ENCODE results near the gene ZNF205. TPM values are rescaled to one million over a fixed set of nuclear protein-coding genes. Genes with fewer than 3 reads are reported as not detected.

Gene ZNF205
- total and polyA plus RNA-seq, 10 of the 15 experiments (the other 5 are each of a cell fraction or from before 2014, with no cell fraction given), result 0.26 to 1.5 (median 0.78) TPM; not detected in 2

DNA sequence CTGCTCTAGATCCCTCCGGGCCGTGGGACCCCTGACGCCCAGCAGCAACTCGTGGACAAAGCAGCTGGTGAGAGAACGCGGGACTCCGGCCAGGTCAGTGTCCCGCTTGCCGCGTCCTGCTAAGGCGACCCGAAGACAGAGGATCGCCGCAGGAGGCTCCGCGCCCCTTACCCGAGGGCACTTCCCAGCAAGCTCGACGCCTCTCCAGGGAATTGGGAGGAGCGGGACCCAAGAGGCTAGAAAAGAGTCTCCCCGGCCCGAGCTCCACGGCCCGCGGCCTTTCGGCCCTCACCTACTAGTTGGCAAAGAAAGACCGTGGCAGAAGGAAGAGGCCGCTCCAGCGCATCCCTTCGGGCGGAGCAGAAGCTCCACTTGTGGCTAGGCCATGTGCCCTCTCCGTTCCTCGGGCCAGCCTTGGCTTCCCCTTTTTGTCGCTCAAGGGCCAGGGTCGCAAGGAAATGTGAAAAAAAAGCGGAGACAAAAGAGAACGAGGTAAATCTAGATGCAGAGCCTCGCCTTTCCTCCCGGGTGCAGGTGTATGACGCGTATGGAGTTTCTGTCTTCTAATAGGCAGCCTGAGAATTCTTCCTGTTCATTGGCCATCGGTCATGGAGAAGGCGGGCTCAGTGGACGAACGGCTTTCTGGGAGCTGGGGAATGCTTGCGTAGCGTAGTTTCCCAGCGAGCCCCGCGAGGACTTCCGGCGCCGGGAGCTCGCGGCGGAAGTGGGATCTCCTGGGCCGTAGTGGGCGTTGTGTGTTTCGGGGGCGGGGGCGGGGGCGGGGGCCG lies 22.1 kb downstream of the ZNF205 start, which contains the start of gene ZNF213:
Gene ZNF213, plus strand, starts transcription at position 692 of the 788 bp plus-strand sequence. CDS start 2,252 bp downstream, outside the sequence.
- intact Hi-C loops (cut with micrococcal nuclease; ENCODE audit: unreplicated experiment) (no loop called here), in situ Hi-C loops (cut with MboI) (no loop called here)
- Histone ChIP-seq H3K4me2 (ENCODE audit: control insufficient read depth, insufficient read depth) (peak within 1 kb of the TSS; percentile 97), H3K4me1 (ENCODE audit: control insufficient read depth, insufficient read depth, low read length) (peaks cover 7% of the 10 kb centered on the region; the same call in 1 of the 2 replicates), H3K4me3 (peak within 1 kb of the TSS; percentile 99), H4K20me1 (ENCODE audit: control insufficient read depth, insufficient read depth) (no peaks in the 10 kb centered on the region), H3K27ac (ENCODE audit: control insufficient read depth, insufficient read depth) (peak within 1 kb of the TSS; percentile 95), H3K79me2 (ENCODE audit: control insufficient read depth, insufficient read depth, low read length) (peaks cover 18% of the 10 kb centered on the region), H3K36me3 (ENCODE audit: control insufficient read depth in 2 of 2, insufficient read depth in 2 of 2, low read length in 1 of 2) (no peaks in the 10 kb centered on the region; a peak in 1 of 4 replicates), H3K9me3 (replicated peaks; ENCODE audit: control insufficient read depth, insufficient read depth, low read length) (no peaks in the 10 kb centered on the region), H3K9ac (ENCODE audit: control insufficient read depth, insufficient read depth, low read length) (peak within 1 kb of the TSS; percentile 87), H3K27me3 (replicated peaks in 1 of 2; ENCODE audit: control insufficient read depth in 2 of 2, insufficient read depth in 2 of 2, low read length in 1 of 2) (no peaks in the 10 kb centered on the region), H2AFZ (ENCODE audit: control insufficient read depth, low read depth, low read length) (peak within 1 kb of the TSS; percentile 85)
- RAD21 ChIA-PET (ENCODE audit: unreplicated experiment), result interaction anchor here (0.9 to 2.1 kb wide), 11 partner anchors 10 to 267 kb away, joined by 3 to 9 read pairs (median 4); partner anchors contain the start of gene ZNF174
- SMC1A ChIA-PET (ENCODE audit: uncharacterized antibody, unreplicated experiment), result interaction anchor here (0.6 to 1.9 kb wide), 14 partner anchors 12 to 387 kb away, joined by 3 to 7 read pairs (median 4); no protein-coding TSS in a partner anchor
- ATAC-seq (peak; percentile 97), FAIRE-seq (peak; percentile 98), DNase-seq (ENCODE audit: low read depth, low spot score) (peak; percentile 95)
- WGBS (ENCODE audit: insufficient coverage, insufficient replicate concordance, low lambda C conversion rate, missing lambda C conversion rate), result under 1% methylated on average over 51 of the region's 63 CpGs
- TSS peak; percentile 94 for BruUV-seq (replicated peaks)
- POLR2A ChIA-PET, result interaction anchor here (0.6 to 2.4 kb wide), 13 partner anchors 16 to 111 kb away, joined by 3 to 13 read pairs (median 6); partner anchors contain the start of genes HCFC1R1, IL32, THOC6 and ZSCAN10
- CTCF ChIA-PET, result interaction anchor here (0.7 to 3.3 kb wide), 16 partner anchors 9 to 310 kb away, joined by 3 to 15 read pairs (median 6); partner anchors contain the start of gene NAA60
- TF ChIP-seq, protein P1, sequence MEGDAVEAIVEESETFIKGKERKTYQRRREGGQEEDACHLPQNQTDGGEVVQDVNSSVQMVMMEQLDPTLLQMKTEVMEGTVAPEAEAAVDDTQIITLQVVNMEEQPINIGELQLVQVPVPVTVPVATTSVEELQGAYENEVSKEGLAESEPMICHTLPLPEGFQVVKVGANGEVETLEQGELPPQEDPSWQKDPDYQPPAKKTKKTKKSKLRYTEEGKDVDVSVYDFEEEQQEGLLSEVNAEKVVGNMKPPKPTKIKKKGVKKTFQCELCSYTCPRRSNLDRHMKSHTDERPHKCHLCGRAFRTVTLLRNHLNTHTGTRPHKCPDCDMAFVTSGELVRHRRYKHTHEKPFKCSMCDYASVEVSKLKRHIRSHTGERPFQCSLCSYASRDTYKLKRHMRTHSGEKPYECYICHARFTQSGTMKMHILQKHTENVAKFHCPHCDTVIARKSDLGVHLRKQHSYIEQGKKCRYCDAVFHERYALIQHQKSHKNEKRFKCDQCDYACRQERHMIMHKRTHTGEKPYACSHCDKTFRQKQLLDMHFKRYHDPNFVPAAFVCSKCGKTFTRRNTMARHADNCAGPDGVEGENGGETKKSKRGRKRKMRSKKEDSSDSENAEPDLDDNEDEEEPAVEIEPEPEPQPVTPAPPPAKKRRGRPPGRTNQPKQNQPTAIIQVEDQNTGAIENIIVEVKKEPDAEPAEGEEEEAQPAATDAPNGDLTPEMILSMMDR (IDR thresholded peaks at IDR 0.05 in 2 of 3, conservative IDR thresholded peaks at IDR 0.05 in 1 of 3; ENCODE audit: control insufficient read depth in 2 of 3, extremely low read depth in 1 of 3, insufficient read depth in 1 of 3, low read depth in 3 of 3, low read length in 3 of 3), result no peak
- TF ChIP-seq, protein P2, sequence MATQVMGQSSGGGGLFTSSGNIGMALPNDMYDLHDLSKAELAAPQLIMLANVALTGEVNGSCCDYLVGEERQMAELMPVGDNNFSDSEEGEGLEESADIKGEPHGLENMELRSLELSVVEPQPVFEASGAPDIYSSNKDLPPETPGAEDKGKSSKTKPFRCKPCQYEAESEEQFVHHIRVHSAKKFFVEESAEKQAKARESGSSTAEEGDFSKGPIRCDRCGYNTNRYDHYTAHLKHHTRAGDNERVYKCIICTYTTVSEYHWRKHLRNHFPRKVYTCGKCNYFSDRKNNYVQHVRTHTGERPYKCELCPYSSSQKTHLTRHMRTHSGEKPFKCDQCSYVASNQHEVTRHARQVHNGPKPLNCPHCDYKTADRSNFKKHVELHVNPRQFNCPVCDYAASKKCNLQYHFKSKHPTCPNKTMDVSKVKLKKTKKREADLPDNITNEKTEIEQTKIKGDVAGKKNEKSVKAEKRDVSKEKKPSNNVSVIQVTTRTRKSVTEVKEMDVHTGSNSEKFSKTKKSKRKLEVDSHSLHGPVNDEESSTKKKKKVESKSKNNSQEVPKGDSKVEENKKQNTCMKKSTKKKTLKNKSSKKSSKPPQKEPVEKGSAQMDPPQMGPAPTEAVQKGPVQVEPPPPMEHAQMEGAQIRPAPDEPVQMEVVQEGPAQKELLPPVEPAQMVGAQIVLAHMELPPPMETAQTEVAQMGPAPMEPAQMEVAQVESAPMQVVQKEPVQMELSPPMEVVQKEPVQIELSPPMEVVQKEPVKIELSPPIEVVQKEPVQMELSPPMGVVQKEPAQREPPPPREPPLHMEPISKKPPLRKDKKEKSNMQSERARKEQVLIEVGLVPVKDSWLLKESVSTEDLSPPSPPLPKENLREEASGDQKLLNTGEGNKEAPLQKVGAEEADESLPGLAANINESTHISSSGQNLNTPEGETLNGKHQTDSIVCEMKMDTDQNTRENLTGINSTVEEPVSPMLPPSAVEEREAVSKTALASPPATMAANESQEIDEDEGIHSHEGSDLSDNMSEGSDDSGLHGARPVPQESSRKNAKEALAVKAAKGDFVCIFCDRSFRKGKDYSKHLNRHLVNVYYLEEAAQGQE (IDR thresholded peaks at IDR 0.05; ENCODE audit: low read depth, low read length), result no peak
- peak; percentile 78; the same call in 1 of the 2 replicates for TF ChIP-seq RB1 (IDR thresholded peaks at IDR 0.05; ENCODE audit: borderline replicate concordance)
- peak; percentile 47 for TF ChIP-seq FOS (IDR thresholded peaks at IDR 0.05; ENCODE audit: borderline replicate concordance, extremely low read depth, insufficient read length)
- no peak for TF ChIP-seq ZNF274 (IDR thresholded peaks at IDR 0.05; ENCODE audit: insufficient read depth, insufficient read length)
- TF ChIP-seq RUNX3 (IDR thresholded peaks at IDR 0.05; ENCODE audit: low read length), result peak; percentile 6; the same call in 1 of the 2 replicates
- TF ChIP-seq MEF2B (IDR thresholded peaks at IDR 0.05; ENCODE audit: partially characterized antibody, poor library complexity, severe bottlenecking), result no peak
- TF ChIP-seq WRNIP1 (IDR thresholded peaks at IDR 0.05; ENCODE audit: borderline replicate concordance, low read depth, low read length), result no peak
- no peak for TF ChIP-seq BRCA1 (IDR thresholded peaks at IDR 0.05; ENCODE audit: low read depth, low read length)
- no peak for TF ChIP-seq CHD1 (IDR thresholded peaks at IDR 0.05; ENCODE audit: low read depth, low read length)
- no peak for TF ChIP-seq RAD21 (IDR thresholded peaks at IDR 0.05; ENCODE audit: insufficient read depth, low read depth, low read length)
- TF ChIP-seq SUZ12 (IDR thresholded peaks at IDR 0.05; ENCODE audit: unreplicated experiment), result no peak
- TF ChIP-seq, protein P3, sequence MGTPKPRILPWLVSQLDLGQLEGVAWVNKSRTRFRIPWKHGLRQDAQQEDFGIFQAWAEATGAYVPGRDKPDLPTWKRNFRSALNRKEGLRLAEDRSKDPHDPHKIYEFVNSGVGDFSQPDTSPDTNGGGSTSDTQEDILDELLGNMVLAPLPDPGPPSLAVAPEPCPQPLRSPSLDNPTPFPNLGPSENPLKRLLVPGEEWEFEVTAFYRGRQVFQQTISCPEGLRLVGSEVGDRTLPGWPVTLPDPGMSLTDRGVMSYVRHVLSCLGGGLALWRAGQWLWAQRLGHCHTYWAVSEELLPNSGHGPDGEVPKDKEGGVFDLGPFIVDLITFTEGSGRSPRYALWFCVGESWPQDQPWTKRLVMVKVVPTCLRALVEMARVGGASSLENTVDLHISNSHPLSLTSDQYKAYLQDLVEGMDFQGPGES (IDR thresholded peaks at IDR 0.05), result peak; percentile 56; the same call in 1 of the 2 replicates
- no peak for TF ChIP-seq BHLHE40 (IDR thresholded peaks at IDR 0.05; ENCODE audit: borderline replicate concordance in 1 of 2, low read depth in 2 of 2, low read length in 1 of 2)
- TF ChIP-seq RBBP5 (conservative IDR thresholded peaks at IDR 0.05), result no peak
- TF ChIP-seq MXI1 (IDR thresholded peaks at IDR 0.05; ENCODE audit: low read depth, low read length), result peak; percentile 10; the same call in 1 of the 2 replicates

Data from GM12878 (cell line).